Gastrocnemius medialis (tissue), 4 donors: ENCODE data around the gene ZKSCAN2.

ENCODE experiments used
- POLR2A ChIP-seq, 2 donors: fragments of 450-650 bp; IDR thresholded peaks; one replicate each; pipeline ENCODE4 v1.6.1; 2017; ENCODE audit warnings: antibody characterized with exemption in 2 of 2, mild to moderate bottlenecking in 2 of 2, moderate library complexity in 2 of 2
- TF ChIP-seq, protein P1 (sequence below), 5 experiments: fragments of 450-650 bp in 3 of 5; fragments of 200-600 bp in 2 of 5; sonication (generic) in 2 of 5; IDR thresholded peaks in 4 of 5; conservative IDR thresholded peaks in 1 of 5; 1 replicate in 4 of 5; 2 replicates in 1 of 5; pipeline ENCODE4 v1.5.1; 2016 to 2019; ENCODE audit warnings: antibody characterized with exemption in 5 of 5, mild to moderate bottlenecking in 3 of 5, moderate library complexity in 3 of 5

DNA sequence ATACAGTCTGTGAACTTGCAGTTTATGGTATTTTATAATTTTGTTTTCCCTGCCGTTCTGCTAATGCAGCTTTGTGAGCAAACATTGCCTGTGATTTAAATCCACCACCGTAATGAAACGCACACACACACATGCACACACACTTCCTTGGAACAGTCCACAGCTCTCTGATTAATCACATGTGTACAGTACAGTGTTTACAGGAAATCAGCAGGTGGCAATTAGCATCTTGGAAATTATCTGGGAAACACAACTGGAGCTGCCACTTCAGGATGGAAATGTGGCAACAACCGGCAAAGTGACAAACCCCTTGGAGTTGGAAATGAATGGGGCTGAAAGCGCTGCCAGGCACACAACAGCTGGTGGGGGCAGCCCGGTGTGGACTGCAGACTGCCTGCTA is 12.9 kb upstream of the ZKSCAN2 start:
- TF ChIP-seq POLR2A (IDR thresholded peaks at IDR 0.05): no peak
- TF ChIP-seq, protein P1, sequence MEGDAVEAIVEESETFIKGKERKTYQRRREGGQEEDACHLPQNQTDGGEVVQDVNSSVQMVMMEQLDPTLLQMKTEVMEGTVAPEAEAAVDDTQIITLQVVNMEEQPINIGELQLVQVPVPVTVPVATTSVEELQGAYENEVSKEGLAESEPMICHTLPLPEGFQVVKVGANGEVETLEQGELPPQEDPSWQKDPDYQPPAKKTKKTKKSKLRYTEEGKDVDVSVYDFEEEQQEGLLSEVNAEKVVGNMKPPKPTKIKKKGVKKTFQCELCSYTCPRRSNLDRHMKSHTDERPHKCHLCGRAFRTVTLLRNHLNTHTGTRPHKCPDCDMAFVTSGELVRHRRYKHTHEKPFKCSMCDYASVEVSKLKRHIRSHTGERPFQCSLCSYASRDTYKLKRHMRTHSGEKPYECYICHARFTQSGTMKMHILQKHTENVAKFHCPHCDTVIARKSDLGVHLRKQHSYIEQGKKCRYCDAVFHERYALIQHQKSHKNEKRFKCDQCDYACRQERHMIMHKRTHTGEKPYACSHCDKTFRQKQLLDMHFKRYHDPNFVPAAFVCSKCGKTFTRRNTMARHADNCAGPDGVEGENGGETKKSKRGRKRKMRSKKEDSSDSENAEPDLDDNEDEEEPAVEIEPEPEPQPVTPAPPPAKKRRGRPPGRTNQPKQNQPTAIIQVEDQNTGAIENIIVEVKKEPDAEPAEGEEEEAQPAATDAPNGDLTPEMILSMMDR (IDR thresholded peaks at IDR 0.05 in 4 of 5, conservative IDR thresholded peaks at IDR 0.05 in 1 of 5): no peak
